Measurements from ENCODE around the gene KLF2.

Gene KLF2

GRCh38 chr19:16309643-16310042 is 15.0 kb upstream of the KLF2 start:
- DNase-seq = no peak

DNA sequence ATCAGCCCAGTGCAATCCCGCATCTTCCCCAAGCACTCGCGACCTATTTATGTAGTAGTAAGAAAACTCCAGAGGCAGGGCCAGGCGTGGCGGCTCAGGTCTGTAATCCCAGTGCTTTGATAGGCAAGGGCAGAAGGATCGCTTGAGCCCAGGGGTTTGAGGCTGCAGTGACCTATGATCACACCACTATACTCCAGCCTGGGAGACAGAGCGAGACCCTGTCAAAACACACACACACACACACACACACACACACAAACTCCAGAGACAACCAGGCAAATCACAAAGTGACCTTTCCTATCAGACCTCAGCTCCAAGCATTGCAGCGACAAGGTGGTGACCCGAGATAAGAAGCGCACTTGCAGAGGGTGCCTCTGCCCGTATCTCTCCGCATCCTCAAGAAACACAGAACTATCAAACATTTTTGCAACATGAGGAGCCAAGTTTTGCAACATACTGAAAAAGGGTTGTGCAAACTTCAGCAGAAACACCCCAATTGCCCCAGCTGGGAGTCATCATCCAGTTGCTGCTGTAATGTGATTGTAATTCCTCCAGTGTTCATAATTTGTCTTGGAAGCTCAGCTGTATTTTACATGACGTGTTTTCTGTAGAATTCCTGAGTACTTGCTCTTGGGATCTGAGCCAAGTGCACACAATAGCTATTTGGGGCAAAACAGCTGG is 8.7 kb upstream of the KLF2 start:
- DNase-seq = no peak

DNA sequence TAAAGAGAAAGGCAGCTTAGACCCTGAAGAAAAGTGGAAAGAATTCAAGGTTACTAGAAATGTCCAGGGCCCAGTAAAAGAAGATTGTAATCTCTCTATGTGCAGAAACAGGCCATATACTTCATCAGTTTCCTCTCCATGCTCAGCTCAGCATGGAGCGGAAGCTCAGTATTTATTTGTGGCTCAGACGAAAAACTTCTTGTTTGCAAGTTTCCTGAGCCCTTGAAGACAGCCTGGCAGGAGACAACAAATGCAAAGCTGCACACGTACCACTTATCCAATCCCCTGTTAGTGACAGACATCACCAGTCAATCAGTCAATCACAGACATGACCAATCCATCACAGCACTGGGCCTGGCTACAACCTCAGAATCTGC is 8.1 kb upstream of the KLF2 start:
- DNase-seq = no peak

DNA sequence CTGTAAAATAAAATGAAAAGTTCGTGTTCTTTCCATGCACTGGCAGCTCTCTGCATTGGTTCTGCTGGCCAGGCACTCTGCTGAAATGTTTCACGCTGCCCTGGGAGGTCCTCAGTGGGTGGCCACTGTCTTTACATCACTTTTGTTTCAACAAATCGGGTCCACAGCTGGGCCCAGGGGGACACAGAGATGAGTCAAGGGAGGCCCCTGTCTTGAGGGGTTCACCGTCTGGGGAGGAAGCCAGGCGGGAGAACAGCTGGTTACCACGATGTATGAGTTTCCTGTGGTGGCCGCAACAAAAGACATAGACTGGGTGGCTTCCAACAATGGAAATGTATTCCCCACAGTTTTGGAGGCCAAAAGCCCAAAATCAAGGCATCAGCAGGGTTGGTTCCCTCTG is 5.1 kb upstream of the KLF2 start:
- DNase-seq = no peak

DNA sequence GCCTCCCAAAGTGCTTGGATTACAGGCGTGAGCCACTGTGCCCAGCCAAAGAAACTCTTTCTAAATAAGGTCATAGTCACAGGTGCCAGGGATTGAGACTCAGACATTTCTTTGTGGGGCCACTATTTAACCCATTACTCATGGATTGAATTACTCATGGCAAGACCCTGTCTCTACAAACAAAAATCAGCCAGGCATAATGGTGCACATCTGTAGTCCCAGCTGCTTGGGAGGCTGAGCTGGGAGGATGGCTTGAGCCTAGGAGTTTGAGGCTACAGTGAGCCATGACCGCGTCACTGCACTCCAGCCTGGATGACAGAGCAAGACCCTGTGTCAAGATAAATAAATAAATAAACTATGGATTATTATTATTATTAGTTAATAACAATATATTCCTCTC is 3.6 kb upstream of the KLF2 start:
- DNase-seq = no peak

DNA sequence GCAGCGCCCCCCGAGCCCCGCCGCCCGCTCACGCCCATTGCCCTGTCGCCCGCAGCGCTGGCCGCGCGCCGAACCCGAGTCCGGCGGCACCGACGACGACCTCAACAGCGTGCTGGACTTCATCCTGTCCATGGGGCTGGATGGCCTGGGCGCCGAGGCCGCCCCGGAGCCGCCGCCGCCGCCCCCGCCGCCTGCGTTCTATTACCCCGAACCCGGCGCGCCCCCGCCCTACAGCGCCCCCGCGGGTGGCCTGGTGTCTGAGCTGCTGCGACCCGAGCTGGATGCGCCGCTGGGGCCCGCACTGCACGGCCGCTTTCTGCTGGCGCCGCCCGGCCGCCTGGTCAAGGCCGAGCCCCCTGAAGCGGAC is 518 bp downstream of the KLF2 start:
- no peak for DNase-seq

DNA sequence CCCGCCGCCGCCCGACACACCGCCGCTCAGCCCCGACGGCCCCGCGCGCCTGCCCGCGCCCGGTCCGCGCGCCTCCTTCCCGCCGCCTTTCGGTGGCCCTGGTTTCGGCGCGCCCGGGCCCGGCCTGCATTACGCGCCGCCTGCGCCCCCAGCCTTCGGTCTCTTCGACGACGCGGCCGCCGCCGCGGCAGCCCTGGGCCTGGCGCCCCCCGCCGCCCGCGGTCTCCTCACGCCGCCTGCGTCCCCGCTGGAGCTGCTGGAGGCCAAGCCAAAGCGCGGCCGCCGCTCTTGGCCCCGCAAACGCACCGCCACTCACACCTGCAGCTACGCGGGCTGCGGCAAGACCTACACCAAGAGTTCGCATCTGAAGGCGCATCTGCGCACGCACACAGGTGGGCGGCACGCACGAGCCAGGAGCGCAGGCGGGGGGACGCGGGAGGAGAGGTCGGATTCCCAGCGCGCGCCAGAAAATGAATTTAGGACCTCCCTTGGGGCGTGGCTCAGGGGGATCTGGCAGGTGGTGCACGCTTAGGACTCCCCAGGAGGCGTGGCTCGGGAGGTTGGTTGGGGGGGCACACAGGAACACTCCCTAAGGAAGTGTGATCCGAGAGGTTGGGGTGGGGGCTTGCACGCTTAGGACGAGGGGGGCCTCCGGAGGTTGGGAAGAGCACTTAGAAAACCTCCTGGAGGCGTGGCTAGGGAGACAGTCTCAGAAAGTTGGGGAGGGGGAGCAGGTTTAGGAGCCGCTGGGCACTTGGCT is 1.2 kb downstream of the KLF2 start:
- DNase-seq = peak; percentile 49

DNA sequence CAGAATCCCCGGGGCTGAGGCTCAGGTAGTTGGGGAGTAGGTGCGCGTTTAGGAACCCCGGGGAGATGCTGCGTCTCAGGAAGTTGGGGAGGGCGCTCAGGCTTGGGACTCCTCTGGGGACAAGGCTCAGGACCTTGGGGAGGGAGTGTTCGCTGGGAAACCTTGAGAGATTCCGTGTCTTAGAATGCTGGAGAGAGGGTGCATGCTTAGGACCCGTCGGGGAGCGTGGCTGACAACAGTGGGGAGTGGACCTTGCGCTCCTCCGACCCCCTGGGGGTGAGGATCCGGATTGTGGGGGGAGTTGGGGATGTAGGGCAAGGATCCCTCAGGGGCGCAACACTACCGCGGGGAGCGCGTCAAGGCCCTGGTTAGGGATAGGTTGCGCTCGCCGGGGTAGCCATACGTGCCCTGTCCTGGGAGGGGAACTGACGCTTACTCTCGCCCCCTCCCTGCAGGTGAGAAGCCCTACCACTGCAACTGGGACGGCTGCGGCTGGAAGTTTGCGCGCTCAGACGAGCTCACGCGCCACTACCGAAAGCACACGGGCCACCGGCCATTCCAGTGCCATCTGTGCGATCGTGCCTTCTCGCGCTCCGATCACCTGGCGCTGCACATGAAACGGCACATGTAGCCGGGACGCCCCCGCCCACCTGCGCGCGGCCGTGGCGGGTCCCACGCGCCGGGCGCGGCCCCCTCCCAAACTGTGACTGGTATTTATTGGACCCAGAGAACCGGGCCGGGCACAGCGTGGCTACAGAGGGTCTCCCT is 2.0 kb downstream of the KLF2 start:
- no peak for DNase-seq

- no peak for DNase-seq
Observed at GRCh38 chr19:16327169-16327475, 2.5 kb downstream of the KLF2 start.

GRCh38 chr19:16327501-16327900 is 2.9 kb downstream of the KLF2 start:
- DNase-seq = no peak

GRCh38 chr19:16327911-16328823 is 3.5 kb downstream of the KLF2 start:
- DNase-seq = no peak

DNA sequence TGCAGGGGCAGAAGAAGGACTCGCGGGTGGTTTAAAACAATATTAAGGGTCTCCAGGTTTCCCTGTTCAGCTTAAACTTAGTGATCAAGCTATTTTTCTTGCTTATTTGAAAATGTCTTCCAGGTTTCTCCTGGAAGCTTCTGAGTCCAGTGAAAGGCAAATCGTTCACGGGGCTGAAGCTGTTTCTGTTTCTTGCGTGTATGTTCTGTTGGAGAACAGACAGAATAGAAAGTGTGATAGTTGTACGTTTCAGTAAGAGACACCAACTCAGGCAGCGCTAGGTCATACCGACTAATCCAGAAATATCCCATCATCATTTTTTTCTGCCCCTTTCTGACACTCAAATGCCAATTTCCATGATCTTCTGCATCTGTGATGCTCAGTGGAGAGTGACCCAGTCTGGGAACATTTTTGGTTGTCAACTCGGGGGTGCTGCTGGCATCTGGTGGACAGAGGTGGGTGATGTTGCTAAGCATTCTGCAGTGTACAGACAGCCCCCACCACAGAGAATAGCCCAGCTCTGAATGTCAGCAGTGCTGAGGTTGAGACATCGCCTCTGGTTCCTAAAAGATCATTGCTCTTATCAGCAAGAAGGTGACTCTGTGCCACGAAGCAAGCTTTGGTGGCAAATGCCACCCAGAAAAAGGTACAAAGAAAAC is 4.3 kb downstream of the KLF2 start:
- DNase-seq = no peak

DNA sequence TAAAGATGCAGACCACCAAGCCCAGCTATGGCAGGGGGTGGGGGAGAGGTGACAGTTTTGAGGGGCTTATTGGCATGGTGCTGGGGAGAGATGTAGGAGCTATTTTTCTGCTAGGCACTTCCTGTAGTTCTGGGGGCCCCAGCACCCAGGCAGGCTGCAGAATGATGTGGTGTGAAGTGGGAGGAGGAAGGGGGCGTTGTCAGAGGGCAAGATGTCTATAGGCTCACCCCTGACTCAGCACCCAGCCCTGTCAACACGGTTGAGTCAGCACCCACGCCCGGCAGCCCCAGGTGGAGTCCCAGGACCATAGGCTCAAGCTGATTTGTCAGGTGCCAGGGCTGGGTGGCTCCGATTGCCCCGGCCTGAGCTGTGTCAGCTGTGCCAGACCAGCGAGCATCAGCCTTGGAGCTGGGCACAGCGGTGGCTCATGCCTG is 5.8 kb downstream of the KLF2 start:
- DNase-seq = no peak

GRCh38 chr19:16330806-16331690 is 6.4 kb downstream of the KLF2 start:
- no peak for DNase-seq

GRCh38 chr19:16333001-16333586 is 8.5 kb downstream of the KLF2 start:
- no peak for DNase-seq

DNA sequence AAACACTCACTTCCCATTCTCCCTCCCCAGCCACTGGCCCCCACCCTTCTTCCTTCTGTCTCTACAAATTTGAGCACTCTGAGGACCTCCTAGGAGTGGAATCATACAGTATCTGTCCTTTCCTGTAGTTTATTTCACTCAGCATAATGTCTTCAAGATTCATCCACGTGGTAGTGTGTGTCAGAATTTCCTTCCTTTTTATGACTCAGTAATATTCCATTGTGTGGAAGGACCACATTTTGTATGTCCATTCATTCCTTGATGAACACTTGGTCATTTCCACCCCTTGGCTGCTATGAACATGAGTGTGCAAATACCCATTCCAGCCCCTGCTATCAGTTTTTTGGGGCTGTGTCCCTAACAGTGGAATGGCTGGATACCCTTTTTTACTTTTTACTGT is 9.8 kb downstream of the KLF2 start:
- no peak for DNase-seq

DNA sequence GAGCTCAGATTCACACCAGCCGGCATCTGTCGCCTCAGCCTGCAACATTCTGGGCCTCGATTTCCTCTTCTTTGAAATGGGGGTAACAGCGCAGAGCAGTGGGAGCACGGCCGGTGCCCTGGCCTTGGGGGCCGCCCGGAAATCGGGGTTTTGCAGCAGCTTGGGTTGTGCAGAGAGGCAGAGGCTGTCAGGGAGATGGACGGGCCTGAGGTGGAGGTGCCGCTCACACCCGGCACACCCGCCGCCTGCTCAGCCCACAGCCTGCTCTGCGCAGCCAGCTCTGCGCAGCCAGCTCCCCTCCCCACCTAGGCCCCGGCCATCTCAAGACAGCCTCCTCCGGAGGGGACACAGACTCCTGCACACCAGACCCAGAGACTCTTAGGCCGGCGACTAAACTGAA is 10.6 kb downstream of the KLF2 start:
- no peak for DNase-seq

GRCh38 chr19:16336571-16336970 is 11.9 kb downstream of the KLF2 start:
- no peak for DNase-seq

- DNase-seq = no peak
Observed at GRCh38 chr19:16337809-16338469, 13.3 kb downstream of the KLF2 start.

Measured in NCI-H1092 (cell line).